Measurements from ENCODE around the gene CTRL. TPM values are rescaled to one million over a fixed set of nuclear protein-coding genes. Genes with fewer than 3 reads are reported as not detected.

CTRL gene
- total and polyA plus RNA-seq, 4 donors: 0.09 to 5.0 (median 0.30) TPM

GRCh38 chr16:67932462-67932840 is 789 bp upstream of the CTRL start:
- DNase-seq (ENCODE audit: low spot score): no peak
- WGBS: 96% methylated on average over 4 of the region's 4 CpGs
- Histone ChIP-seq H3K9ac (ENCODE audit: low read depth in 1 of 2, low read length in 2 of 2) (no peak overlapping the region), H3K36me3 (ENCODE audit: control insufficient read depth in 4 of 4, insufficient read depth in 3 of 4, low read depth in 1 of 4, low read length in 3 of 4) (peaks cover 3 to 32% (median 10%) of the 10 kb centered on the region in 4 donors), H3K9me3 (ENCODE audit: control insufficient read depth in 4 of 4, low read length in 3 of 4) (no peaks in the 10 kb centered on the region), H3K4me1 (ENCODE audit: control insufficient read depth in 4 of 4, insufficient read depth in 4 of 4, low read length in 3 of 4) (peaks cover 3 to 20% (median 16%) of the 10 kb centered on the region in 4 donors), H3K27ac (ENCODE audit: low read depth in 1 of 2, low read length in 2 of 2) (no peak overlapping the region), H3K27me3 (ENCODE audit: control insufficient read depth in 4 of 4, insufficient read depth in 4 of 4, low read length in 3 of 4) (no peaks in the 10 kb centered on the region), H3K4me3 (ENCODE audit: low read depth in 1 of 3, low read length in 3 of 3) (no peak overlapping the region)
- TF ChIP-seq MAX (IDR thresholded peaks at IDR 0.05) (no peak), TAF1 (conservative IDR thresholded peaks at IDR 0.05) (no peak), FOXA2 (IDR thresholded peaks at IDR 0.05) (no peak), HNF4A (conservative IDR thresholded peaks at IDR 0.05) (no peak), REST (IDR thresholded peaks at IDR 0.05) (no peak), FOXA1 (IDR thresholded peaks at IDR 0.05) (no peak), RAD21 (IDR thresholded peaks at IDR 0.05) (no peak)

GRCh38 chr16:67930678-67931211 is 917 bp downstream of the CTRL start:
- Histone ChIP-seq H3K4me1 (ENCODE audit: control insufficient read depth in 4 of 4, insufficient read depth in 4 of 4, low read length in 3 of 4) (peaks cover 0 to 13% (median 9%) of the 10 kb centered on the region in 4 donors), H3K9ac (ENCODE audit: low read depth in 1 of 2, low read length in 2 of 2) (no peak overlapping the region), H3K9me3 (ENCODE audit: control insufficient read depth in 4 of 4, low read length in 3 of 4) (no peaks in the 10 kb centered on the region), H3K4me3 (ENCODE audit: low read depth in 1 of 3, low read length in 3 of 3) (no peak overlapping the region), H3K27ac (ENCODE audit: low read depth in 1 of 2, low read length in 2 of 2) (no peak overlapping the region), H3K27me3 (ENCODE audit: control insufficient read depth in 4 of 4, insufficient read depth in 4 of 4, low read length in 3 of 4) (no peaks in the 10 kb centered on the region), H3K36me3 (ENCODE audit: control insufficient read depth in 4 of 4, insufficient read depth in 3 of 4, low read depth in 1 of 4, low read length in 3 of 4) (peaks cover 3 to 35% (median 11%) of the 10 kb centered on the region in 4 donors)
- TF ChIP-seq REST (IDR thresholded peaks at IDR 0.05): no peak
- TF ChIP-seq SP1 (IDR thresholded peaks at IDR 0.05): no peak
- TF ChIP-seq MAX (IDR thresholded peaks at IDR 0.05): no peak
- no peak for TF ChIP-seq GABPA (IDR thresholded peaks at IDR 0.05 in 1 of 2, conservative IDR thresholded peaks at IDR 0.05 in 1 of 2)
- TF ChIP-seq JUND (IDR thresholded peaks at IDR 0.05): no peak
- no peak for TF ChIP-seq HNF4G (IDR thresholded peaks at IDR 0.05)
- TF ChIP-seq TAF1 (conservative IDR thresholded peaks at IDR 0.05): no peak
- no peak for TF ChIP-seq EGR1 (IDR thresholded peaks at IDR 0.05; ENCODE audit: low read depth in 2 of 2)
- no peak for TF ChIP-seq NR2F2 (IDR thresholded peaks at IDR 0.05)
- no peak for TF ChIP-seq FOXA2 (IDR thresholded peaks at IDR 0.05)
- 97% methylated on average over 17 of the region's 17 CpGs for WGBS
- DNase-seq (ENCODE audit: low spot score): no peak
